GM18499 (cell line): ENCODE results near the gene NRROS.

Source experiments
- ATAC-seq: cut with Tn5 transposase; IDR thresholded peaks from one replicate; pipeline ENCODE4 v1.9.1; 2021; ENCODE audit warnings: moderate number of reproducible peaks; ENCODE audit not compliant: insufficient read depth, unreplicated experiment

NRROS gene

DNA sequence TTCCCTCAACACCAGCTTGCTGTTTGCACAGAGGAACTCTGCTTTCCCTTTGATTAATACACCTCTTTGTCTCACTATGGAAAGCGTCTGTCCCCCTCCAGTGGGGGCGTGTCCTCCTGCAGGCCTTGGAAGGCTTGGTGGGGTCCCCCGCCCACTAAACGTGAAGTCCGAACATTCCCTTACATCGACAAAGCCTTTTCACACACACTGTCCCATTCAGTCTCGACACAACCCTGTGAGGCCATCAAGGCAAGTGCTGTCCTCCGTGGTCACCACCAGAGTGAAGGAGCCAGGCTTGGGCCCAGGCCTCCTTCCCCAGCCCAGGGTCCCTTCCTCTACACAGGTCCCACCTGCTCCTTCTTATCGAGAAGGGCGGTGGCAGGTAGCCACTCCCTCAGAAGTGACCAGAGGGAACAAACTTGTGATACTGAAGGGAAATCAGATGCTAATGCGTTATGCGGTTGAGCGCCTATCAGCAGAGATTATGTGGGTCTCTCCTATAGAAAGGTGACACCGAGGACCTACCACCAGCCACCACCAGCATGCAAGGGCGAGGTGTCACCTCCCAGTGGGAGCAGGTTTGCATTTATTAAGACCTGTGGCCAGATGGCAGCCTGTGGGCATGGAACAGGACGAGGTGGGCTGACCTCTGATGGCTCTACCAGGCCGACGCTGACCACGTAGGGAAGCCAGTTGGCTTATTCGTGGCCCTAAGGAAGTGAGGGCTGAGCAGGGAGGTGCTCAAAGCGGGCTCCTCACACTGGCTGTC lies 6.6 kb downstream of the NRROS start:
- no peak for ATAC-seq

DNA sequence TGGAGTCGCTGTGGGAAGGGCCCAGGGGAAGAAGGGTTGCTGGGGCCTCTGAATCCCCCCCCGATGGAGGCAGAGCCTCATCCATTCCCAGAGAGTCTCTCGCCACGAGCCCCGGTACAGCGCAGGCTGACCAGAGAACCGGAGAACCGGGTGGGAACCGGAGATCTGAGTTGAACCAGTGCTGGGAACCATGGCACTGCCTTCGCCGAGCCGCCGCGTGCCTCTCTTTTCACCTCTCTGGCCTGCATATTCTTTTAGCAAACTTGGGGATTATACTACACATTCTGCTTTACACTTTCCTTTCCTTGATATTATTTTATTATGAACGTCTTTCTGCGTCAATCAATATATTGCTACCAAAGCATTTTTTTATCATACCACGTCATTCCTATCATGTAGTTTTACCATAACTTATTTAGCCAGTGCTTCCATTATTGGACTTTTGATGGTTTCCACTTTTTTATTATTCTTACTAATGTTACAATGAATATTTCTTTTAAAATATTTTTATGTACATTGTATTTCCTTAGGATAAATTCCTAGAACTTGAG lies 7.2 kb downstream of the NRROS start:
- ATAC-seq, result no peak

DNA sequence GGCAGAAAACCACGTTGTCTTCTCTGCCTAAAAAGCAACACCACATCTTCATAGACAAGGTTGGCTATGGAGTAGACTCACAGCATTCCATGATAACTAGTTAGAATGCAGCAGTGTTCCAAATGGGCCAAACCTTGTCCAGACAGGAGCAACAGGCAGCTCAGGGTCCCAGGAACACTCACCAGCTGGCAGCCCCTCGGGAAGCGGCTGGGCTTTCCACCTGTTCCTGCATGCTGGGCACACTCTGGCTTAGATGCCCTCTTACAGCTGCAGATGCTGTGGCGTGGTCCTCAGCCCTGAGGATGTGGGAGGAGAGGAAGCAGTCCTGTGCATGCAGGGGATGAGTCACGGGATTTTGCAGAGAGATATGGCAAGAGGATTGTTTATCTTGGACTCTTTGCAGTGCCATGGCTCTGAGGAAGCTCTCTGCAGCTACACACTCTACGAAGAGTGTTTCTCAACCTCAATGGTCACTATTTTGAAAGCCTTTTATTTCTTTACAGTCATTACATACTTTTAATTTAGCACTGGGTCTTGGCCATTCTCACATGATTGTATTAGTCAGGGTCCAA lies 11.3 kb downstream of the NRROS start:
- ATAC-seq, result no peak

DNA sequence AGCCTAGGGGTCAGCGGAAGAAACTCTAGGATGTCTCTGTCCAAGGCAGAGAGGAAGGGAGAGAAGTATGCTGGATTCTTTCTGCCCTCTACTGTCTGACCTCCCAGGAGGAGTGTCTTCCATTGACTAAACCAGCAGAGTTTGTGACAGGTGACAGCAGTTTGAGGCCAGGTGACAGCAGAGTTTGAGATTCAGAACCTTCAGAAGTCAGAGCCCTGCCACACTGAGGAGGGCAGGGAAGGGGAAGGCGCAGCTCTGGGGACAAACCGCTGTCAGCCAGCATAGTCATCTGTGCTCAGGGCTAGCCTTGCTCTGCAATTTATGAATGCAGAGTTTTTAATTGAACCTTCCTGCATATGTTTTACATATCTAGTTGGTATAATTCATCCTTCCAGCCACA lies 12.3 kb downstream of the NRROS start:
- no peak for ATAC-seq

DNA sequence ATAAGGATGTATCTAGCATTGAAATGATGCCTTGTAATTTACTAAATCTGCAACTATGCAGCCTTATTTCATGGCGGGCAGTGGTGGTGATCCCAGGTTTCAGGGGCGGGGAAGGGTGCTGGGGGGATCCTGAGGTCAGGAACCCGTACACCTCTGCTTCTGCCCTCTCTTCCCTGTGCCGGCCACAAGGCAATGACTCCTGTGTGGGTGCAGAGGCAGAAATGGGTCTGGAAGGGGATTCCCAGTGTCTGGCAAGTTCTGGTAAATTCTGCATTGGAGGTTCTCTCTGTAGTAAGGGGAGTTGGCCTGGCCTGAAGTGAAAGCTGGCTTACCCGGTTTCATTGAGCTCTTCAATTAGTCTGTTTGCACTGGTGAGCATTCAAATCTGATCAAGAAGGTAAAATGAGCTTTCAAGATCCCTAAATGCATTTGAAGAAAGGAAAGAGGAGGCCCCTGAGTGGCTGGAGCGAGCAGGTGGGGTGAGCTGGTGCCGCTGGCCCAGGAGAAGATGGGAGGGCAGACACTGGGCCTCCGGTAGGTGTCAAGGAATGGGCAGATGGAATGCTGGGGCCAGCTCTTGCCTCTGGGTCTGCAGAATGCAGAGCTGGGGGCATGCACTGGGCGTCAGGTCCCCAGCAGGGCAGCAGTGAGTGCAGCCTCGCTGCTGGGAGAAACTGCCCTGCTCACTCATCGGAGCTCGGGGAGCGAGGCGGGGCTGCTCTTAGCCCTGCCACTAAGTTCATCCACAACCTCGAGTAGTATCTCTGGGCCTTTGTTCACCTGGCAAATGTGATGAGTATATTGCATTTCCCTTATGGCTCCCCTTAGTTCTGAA lies 13.7 kb downstream of the NRROS start:
- no peak for ATAC-seq

DNA sequence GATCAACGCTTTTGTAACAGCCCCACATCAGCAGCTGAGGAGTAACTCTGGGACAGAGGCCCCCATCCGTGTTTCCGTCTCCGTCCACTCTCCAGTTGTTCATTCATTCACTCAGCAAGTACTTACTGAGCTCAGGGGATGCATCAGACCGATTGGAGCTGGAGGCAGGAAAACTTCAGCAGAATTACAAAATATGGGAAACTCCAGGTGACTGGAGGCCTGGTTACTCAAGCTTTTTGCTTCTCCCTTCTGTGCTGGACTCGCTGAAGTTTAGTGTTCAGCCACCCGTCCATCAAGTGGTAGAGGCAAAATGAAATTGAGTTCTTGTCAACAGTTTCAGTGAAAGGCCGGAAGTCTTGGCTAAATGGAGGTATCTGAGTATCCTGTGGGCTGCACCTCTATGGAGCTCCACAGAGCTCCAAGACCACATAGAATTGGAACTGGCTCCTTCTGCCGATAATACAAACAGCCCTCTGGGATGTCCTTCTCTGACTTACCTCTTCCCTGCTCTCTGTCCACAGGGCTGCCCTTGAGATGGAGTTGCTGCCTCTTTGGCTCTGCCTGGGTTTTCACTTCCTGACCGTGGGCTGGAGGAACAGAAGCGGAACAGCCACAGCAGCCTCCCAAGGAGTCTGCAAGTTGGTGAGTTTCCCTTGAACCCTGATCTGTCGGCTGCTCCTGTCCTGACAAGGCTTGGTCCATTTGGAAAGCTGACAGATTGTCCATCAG lies 14.7 kb downstream of the NRROS start:
- ATAC-seq, result no peak

DNA sequence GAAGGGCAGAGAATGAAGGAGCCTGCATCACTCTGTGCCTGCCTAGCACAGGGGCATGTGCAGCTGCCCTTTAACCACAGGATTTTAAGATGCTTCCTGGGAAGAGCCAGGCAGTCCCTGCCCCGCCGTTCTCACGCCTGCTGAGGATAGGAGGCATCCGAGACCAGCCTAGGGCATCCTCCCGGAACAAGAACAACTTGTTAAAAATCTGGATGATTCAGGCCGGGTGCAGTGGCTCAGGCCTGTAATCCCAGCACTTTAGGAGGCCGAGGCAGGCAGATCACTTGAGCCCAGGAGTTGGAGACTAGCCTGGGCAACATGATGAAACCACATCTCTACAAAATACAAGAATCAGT lies 15.2 kb downstream of the NRROS start:
- ATAC-seq, result no peak

DNA sequence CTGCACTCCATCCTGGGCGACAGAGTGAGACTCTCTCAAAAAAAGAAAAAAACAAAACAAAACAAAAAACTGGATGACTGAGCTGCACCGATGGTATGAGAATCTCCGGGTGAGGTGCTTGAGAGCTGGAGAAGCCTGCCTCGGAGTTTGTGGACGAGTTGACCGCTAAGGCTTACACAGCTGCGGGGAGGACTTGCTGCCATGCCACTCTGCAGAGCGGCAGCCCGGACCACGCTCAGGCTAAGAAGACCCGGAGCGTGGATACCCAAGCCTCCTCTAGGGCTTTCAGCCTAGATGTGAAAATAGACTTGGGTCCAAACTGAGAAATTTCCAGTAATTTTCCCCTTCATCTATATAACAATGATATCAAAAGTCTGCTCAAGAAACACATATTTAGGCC lies 16.0 kb downstream of the NRROS start:
- ATAC-seq, result no peak

DNA sequence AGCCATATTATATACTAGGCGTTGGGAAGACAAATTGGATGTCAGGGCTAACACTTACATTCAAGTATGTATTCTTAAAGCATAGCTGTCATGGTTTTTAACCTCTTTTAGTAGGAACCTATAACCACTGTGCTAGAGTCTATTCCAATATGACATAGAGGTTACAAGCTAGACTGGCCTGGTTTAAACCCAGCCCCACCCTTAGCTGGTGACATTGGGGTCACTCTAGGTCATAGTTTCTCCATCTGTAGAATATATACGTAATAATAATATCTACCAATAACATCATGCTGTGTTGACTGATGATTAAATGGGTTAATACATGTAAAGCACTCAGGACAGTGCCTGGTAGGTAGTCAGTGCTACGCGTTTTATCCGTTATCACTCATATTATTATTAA lies 16.7 kb downstream of the NRROS start:
- no peak for ATAC-seq

DNA sequence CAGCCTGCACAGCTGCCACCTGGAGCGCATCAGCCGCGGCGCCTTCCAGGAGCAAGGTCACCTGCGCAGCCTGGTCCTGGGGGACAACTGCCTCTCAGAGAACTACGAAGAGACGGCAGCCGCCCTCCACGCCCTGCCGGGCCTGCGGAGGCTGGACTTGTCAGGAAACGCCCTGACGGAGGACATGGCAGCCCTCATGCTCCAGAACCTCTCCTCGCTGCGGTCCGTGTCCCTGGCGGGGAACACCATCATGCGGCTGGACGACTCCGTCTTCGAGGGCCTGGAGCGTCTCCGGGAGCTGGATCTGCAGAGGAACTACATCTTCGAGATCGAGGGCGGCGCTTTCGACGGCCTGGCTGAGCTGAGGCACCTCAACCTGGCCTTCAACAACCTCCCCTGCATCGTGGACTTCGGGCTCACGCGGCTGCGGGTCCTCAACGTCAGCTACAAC lies 20.4 kb downstream of the NRROS start:
- no peak for ATAC-seq

DNA sequence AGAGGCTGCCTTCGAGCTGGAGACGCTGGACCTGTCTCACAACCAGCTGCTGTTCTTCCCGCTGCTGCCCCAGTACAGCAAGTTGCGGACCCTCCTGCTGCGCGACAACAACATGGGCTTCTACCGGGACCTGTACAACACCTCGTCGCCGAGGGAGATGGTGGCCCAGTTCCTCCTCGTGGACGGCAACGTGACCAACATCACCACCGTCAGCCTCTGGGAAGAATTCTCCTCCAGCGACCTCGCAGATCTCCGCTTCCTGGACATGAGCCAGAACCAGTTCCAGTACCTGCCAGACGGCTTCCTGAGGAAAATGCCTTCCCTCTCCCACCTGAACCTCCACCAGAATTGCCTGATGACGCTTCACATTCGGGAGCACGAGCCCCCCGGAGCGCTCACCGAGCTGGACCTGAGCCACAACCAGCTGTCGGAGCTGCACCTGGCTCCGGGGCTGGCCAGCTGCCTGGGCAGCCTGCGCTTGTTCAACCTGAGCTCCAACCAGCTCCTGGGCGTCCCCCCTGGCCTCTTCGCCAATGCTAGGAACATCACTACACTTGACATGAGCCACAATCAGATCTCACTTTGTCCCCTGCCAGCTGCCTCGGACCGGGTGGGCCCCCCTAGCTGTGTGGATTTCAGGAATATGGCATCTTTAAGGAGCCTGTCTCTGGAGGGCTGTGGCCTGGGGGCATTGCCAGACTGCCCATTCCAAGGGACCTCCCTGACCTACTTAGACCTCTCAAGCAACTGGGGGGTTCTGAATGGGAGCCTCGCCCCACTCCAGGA lies 21.1 kb downstream of the NRROS start:
- no peak for ATAC-seq

DNA sequence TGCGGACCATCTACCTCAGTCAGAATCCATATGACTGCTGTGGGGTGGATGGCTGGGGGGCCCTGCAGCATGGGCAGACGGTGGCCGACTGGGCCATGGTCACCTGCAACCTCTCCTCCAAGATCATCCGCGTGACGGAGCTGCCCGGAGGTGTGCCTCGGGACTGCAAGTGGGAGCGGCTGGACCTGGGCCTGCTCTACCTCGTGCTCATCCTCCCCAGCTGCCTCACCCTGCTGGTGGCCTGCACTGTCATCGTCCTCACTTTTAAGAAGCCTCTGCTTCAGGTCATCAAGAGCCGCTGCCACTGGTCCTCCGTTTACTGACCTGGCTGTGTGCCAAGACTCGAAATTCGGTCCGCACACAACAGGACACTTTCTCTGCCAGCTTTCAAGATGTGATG lies 21.9 kb downstream of the NRROS start:
- ATAC-seq, result no peak

DNA sequence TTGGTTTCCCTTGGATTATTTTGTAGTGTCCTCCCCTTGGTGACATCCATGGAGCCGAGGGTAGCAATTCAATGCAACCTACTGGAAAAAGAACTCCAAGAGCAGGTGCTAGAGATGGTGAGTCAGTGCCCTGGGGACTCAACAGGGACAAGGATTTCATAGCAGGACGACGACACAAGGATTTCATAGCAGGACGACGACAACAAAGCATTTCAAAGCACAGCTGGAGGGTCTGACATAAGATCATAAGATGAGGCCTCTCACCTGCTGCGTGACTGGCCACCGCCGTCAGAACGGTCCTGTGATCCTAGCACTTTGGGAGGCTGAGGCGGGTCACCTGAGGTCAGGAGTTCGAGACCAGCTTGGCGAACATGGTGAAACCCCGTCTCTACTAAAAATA lies 22.5 kb downstream of the NRROS start:
- ATAC-seq, result no peak

DNA sequence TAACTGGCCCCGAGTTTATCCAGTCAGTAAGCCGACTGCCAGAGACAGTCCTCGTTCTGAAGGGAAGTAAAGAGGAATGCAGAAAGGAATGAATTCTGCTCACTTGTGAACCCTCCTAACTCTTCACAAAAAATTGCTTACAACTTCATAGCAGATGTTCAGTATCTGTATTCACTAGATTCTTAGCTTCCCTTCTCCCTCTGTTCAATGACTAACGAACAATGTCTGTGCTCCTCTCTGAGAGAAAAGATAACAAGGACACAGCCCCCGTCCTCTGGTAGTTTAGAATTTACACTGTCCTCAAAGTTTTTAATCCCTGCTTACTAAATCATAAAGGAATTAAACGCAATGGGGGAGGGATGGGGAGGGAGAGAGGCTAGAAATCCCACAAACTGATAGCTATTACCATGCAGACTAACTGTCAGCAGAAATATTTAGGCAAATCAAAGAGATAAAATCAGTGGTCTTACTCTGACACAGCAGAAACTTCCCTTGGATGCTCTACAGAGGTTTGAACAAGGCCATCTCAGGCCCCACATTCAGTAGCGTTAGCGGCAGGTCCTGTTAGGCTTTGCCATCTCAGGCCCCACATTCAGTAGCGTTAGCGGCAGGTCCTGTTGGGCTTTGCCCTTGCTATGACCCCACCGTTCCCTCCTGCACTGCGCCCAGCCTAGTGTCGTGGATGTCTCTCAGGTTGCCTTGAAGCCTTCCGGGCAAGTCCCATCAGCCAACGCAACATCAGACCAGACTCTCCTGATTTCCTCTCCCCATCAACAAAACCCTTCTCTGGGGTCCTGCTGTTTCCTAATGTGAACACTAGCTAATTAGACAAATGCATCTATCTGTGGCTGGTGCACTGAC lies 23.4 kb downstream of the NRROS start:
- no peak for ATAC-seq

DNA sequence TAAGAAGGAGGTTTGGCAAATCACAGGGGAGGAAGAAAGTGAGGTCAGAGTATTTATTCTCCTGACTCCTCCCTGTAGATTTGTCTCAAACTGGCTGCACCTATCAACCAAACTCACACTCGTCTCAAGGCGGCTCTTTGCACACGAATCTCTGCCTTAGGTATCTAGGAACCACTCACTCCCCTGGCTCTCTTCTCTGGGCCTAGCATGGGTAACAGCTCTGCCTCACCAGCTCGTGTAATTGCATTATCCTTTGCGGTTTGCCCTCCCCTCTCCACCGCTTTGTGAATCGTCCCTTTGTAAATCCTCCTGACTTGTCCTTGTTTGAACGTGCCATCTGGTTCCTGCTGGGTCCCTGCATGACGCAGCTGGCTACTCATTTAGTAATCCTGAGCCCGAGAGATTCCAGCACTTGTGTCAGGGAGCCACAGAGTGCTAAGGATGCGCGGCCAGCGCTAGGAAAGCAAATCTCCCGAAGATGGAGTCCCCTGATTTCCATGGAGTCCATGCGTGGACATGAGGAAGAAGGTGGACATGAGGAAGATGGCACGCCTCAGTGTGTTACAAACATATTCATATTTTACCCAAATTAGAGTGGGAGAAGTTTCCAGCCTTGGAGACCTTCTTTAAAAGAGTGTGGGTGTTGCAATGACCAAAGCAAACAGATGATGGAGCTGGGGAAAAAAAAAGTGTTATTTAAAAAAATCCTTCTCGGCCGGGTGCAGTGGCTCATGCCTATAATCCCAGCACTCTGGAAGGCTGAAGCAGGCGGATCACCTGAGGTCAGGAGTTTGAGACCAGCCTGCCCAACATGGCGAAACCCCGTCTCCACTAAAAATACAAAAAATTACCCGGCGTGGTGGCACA lies 26.7 kb downstream of the NRROS start:
- ATAC-seq, result no peak

DNA sequence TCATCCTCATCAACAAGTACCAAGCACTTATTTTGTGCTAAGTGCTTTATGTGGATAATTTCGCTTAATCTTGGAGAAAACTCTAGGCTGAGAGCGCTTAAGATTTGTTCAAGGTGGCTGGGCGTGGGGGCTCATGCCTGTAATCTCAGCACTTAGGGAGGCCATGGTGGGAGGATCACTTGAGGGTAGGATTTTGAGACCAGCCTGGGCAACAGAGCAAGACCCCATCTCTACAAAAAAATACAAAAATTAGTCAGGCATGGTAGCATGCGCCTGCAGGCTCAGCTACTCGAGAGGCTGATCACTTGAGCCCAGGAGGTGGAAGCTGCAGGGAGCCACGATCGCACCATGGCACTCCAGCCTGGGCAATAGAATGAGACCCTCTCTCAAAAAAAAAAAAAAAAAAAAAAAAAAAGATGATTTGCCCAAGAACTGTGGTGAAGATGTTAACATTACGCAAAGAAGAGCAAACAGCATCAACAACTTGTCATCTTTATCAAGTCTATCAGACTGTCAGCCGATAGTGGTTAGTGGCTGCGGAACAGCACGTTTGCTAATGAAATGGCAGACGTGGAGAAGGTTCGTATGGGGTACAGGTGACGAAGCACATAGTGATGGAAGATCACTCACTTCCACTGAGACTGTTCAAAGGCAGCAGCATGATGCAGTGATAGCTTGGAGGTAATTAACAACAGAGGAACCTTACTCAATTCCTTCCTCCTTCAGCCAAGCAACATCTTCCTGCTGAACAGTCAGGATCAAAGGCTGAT lies 27.7 kb downstream of the NRROS start:
- ATAC-seq, result no peak

DNA sequence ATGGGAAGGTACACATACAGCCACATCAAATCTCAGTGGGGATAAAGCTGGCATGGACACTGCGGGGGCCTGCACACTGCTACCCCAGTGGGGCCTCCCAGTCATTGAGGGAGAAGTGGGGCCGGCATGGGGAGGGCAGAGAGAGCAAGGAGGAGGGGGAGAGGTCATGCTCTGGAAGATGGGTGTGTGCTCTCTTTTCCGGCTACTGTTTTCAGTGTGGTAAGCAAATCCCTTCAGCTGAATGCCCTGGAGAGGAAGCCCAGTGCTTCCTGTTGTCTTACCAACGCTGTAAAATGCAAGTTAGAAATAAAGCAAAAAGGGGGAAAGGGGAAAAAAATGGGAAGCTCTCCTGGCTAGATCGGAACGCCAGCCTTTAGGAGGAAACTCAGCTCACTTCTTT lies 30.8 kb downstream of the NRROS start:
- no peak for ATAC-seq
